ENCODE data around the gene MYMK.

MYMK gene

GRCh38 chr9:133554729-133555128 is 30.0 kb upstream of the MYMK start:
- Histone ChIP-seq H3K4me1 (ENCODE audit: control insufficient read depth in 1 of 2, insufficient read depth in 2 of 2, low read length in 2 of 2) (peaks cover 0 to 1% of the 10 kb centered on the region in 2 donors), H3K27ac (ENCODE audit: low read length) (no peak overlapping the region), H3K36me3 (ENCODE audit: control insufficient read depth in 1 of 2, insufficient read depth in 2 of 2, low read length in 2 of 2) (no peaks in the 10 kb centered on the region), H3K27me3 (ENCODE audit: low read depth, low read length) (no peaks in the 10 kb centered on the region), H3K9me3 (ENCODE audit: control insufficient read depth in 1 of 2, low read length in 2 of 2) (no peaks in the 10 kb centered on the region), H3K4me3 (ENCODE audit: low read depth in 1 of 2, low read length in 2 of 2) (no peak overlapping the region)

- Histone ChIP-seq H3K36me3 (ENCODE audit: control insufficient read depth in 1 of 2, insufficient read depth in 2 of 2, low read length in 2 of 2) (no peaks in the 10 kb centered on the region), H3K4me1 (ENCODE audit: control insufficient read depth in 1 of 2, insufficient read depth in 2 of 2, low read length in 2 of 2) (no peaks in the 10 kb centered on the region), H3K27ac (ENCODE audit: low read length) (no peak overlapping the region), H3K9me3 (ENCODE audit: control insufficient read depth in 1 of 2, low read length in 2 of 2) (no peaks in the 10 kb centered on the region), H3K4me3 (ENCODE audit: low read depth in 1 of 2, low read length in 2 of 2) (no peak overlapping the region), H3K27me3 (ENCODE audit: low read depth, low read length) (no peaks in the 10 kb centered on the region)
These were observed 29.4 kb upstream of the MYMK start for GRCh38 chr9:133553973-133554713.

GRCh38 chr9:133553123-133553522 is 28.4 kb upstream of the MYMK start:
- Histone ChIP-seq H3K4me3 (ENCODE audit: low read depth in 1 of 2, low read length in 2 of 2) (no peak overlapping the region), H3K4me1 (ENCODE audit: control insufficient read depth in 1 of 2, insufficient read depth in 2 of 2, low read length in 2 of 2) (no peaks in the 10 kb centered on the region), H3K36me3 (ENCODE audit: control insufficient read depth in 1 of 2, insufficient read depth in 2 of 2, low read length in 2 of 2) (no peaks in the 10 kb centered on the region), H3K27me3 (ENCODE audit: low read depth, low read length) (no peaks in the 10 kb centered on the region), H3K9me3 (ENCODE audit: control insufficient read depth in 1 of 2, low read length in 2 of 2) (no peaks in the 10 kb centered on the region), H3K27ac (ENCODE audit: low read length) (no peak overlapping the region)

GRCh38 chr9:133552236-133552635 is 27.5 kb upstream of the MYMK start:
- H3K4me3 ChIP-seq (ENCODE audit: low read depth in 1 of 2, low read length in 2 of 2) = no peak overlapping the region
- H3K4me1 ChIP-seq (ENCODE audit: control insufficient read depth in 1 of 2, insufficient read depth in 2 of 2, low read length in 2 of 2) = no peaks in the 10 kb centered on the region
- no peak overlapping the region for H3K27ac ChIP-seq (ENCODE audit: low read length)
- H3K36me3 ChIP-seq (ENCODE audit: control insufficient read depth in 1 of 2, insufficient read depth in 2 of 2, low read length in 2 of 2) = no peaks in the 10 kb centered on the region
- H3K27me3 ChIP-seq (ENCODE audit: low read depth, low read length) = no peaks in the 10 kb centered on the region
- H3K9me3 ChIP-seq (ENCODE audit: control insufficient read depth in 1 of 2, low read length in 2 of 2) = no peaks in the 10 kb centered on the region

GRCh38 chr9:133551446-133551845 is 26.7 kb upstream of the MYMK start:
- no peak overlapping the region for H3K4me3 ChIP-seq (ENCODE audit: low read depth in 1 of 2, low read length in 2 of 2)
- no peaks in the 10 kb centered on the region for H3K4me1 ChIP-seq (ENCODE audit: control insufficient read depth in 1 of 2, insufficient read depth in 2 of 2, low read length in 2 of 2)
- no peaks in the 10 kb centered on the region for H3K36me3 ChIP-seq (ENCODE audit: control insufficient read depth in 1 of 2, insufficient read depth in 2 of 2, low read length in 2 of 2)
- H3K27me3 ChIP-seq (ENCODE audit: low read depth, low read length) = no peaks in the 10 kb centered on the region
- H3K9me3 ChIP-seq (ENCODE audit: control insufficient read depth in 1 of 2, low read length in 2 of 2) = no peaks in the 10 kb centered on the region
- no peak overlapping the region for H3K27ac ChIP-seq (ENCODE audit: low read length)

- Histone ChIP-seq H3K4me3 (ENCODE audit: low read depth in 1 of 2, low read length in 2 of 2) (no peak overlapping the region), H3K36me3 (ENCODE audit: control insufficient read depth in 1 of 2, insufficient read depth in 2 of 2, low read length in 2 of 2) (no peaks in the 10 kb centered on the region), H3K9me3 (ENCODE audit: control insufficient read depth in 1 of 2, low read length in 2 of 2) (no peaks in the 10 kb centered on the region), H3K27ac (ENCODE audit: low read length) (no peak overlapping the region), H3K27me3 (ENCODE audit: low read depth, low read length) (no peaks in the 10 kb centered on the region), H3K4me1 (ENCODE audit: control insufficient read depth in 1 of 2, insufficient read depth in 2 of 2, low read length in 2 of 2) (peaks cover 0 to 9% of the 10 kb centered on the region in 2 donors)
These were observed 22.4 kb upstream of the MYMK start for GRCh38 chr9:133547116-133547515.

- Histone ChIP-seq H3K27me3 (ENCODE audit: low read depth, low read length) (no peaks in the 10 kb centered on the region), H3K4me1 (ENCODE audit: control insufficient read depth in 1 of 2, insufficient read depth in 2 of 2, low read length in 2 of 2) (peaks cover 0 to 9% of the 10 kb centered on the region in 2 donors), H3K27ac (ENCODE audit: low read length) (no peak overlapping the region), H3K4me3 (ENCODE audit: low read depth in 1 of 2, low read length in 2 of 2) (no peak overlapping the region), H3K9me3 (ENCODE audit: control insufficient read depth in 1 of 2, low read length in 2 of 2) (no peaks in the 10 kb centered on the region), H3K36me3 (ENCODE audit: control insufficient read depth in 1 of 2, insufficient read depth in 2 of 2, low read length in 2 of 2) (no peaks in the 10 kb centered on the region)
These were observed 21.5 kb upstream of the MYMK start for GRCh38 chr9:133546287-133546680.

GRCh38 chr9:133545494-133546286 is 20.9 kb upstream of the MYMK start:
- H3K27ac ChIP-seq (ENCODE audit: low read length) = no peak overlapping the region
- H3K36me3 ChIP-seq (ENCODE audit: control insufficient read depth in 1 of 2, insufficient read depth in 2 of 2, low read length in 2 of 2) = no peaks in the 10 kb centered on the region
- H3K4me1 ChIP-seq (ENCODE audit: control insufficient read depth in 1 of 2, insufficient read depth in 2 of 2, low read length in 2 of 2) = peaks cover 0 to 9% of the 10 kb centered on the region in 2 donors
- H3K27me3 ChIP-seq (ENCODE audit: low read depth, low read length) = no peaks in the 10 kb centered on the region
- H3K9me3 ChIP-seq (ENCODE audit: control insufficient read depth in 1 of 2, low read length in 2 of 2) = no peaks in the 10 kb centered on the region
- H3K4me3 ChIP-seq (ENCODE audit: low read depth in 1 of 2, low read length in 2 of 2) = no peak overlapping the region

GRCh38 chr9:133543772-133544467 is 19.2 kb upstream of the MYMK start:
- Histone ChIP-seq H3K4me1 (ENCODE audit: control insufficient read depth in 1 of 2, insufficient read depth in 2 of 2, low read length in 2 of 2) (peaks cover 0 to 18% of the 10 kb centered on the region in 2 donors), H3K27ac (ENCODE audit: low read length) (no peak overlapping the region), H3K36me3 (ENCODE audit: control insufficient read depth in 1 of 2, insufficient read depth in 2 of 2, low read length in 2 of 2) (no peaks in the 10 kb centered on the region), H3K27me3 (ENCODE audit: low read depth, low read length) (no peaks in the 10 kb centered on the region), H3K4me3 (ENCODE audit: low read depth in 1 of 2, low read length in 2 of 2) (no peak overlapping the region), H3K9me3 (ENCODE audit: control insufficient read depth in 1 of 2, low read length in 2 of 2) (no peaks in the 10 kb centered on the region)

GRCh38 chr9:133542002-133542401 is 17.2 kb upstream of the MYMK start:
- no peaks in the 10 kb centered on the region for H3K9me3 ChIP-seq (ENCODE audit: control insufficient read depth in 1 of 2, low read length in 2 of 2)
- no peak overlapping the region for H3K27ac ChIP-seq (ENCODE audit: low read length)
- no peaks in the 10 kb centered on the region for H3K36me3 ChIP-seq (ENCODE audit: control insufficient read depth in 1 of 2, insufficient read depth in 2 of 2, low read length in 2 of 2)
- no peaks in the 10 kb centered on the region for H3K27me3 ChIP-seq (ENCODE audit: low read depth, low read length)
- no peak overlapping the region for H3K4me3 ChIP-seq (ENCODE audit: low read depth in 1 of 2, low read length in 2 of 2)
- H3K4me1 ChIP-seq (ENCODE audit: control insufficient read depth in 1 of 2, insufficient read depth in 2 of 2, low read length in 2 of 2) = peaks cover 0 to 20% of the 10 kb centered on the region in 2 donors

- Histone ChIP-seq H3K4me3 (ENCODE audit: low read depth in 1 of 2, low read length in 2 of 2) (no peak overlapping the region), H3K27me3 (ENCODE audit: low read depth, low read length) (no peaks in the 10 kb centered on the region), H3K27ac (ENCODE audit: low read length) (no peak overlapping the region), H3K4me1 (ENCODE audit: control insufficient read depth in 1 of 2, insufficient read depth in 2 of 2, low read length in 2 of 2) (peaks cover 0 to 20% of the 10 kb centered on the region in 2 donors), H3K36me3 (ENCODE audit: control insufficient read depth in 1 of 2, insufficient read depth in 2 of 2, low read length in 2 of 2) (no peaks in the 10 kb centered on the region), H3K9me3 (ENCODE audit: control insufficient read depth in 1 of 2, low read length in 2 of 2) (no peaks in the 10 kb centered on the region)
These were observed 15.9 kb upstream of the MYMK start for GRCh38 chr9:133540698-133541025.
